HepG2 (cell line): Measurements from ENCODE around the gene RTBDN. TPM values are rescaled to one million over a fixed set of nuclear protein-coding genes. Genes with fewer than 3 reads are reported as not detected.

Source experiments
- HOXA5 ChIP-seq: sonication (generic); formaldehyde crosslinking; IDR thresholded peaks from 2 replicates; pipeline ENCODE4 v1.4.0; 2020; ENCODE audit warnings: missing genetic modification reagents
- ISL2 ChIP-seq: sonication (generic); formaldehyde crosslinking; IDR thresholded peaks from 2 replicates; pipeline ENCODE4 v1.5.0; 2020; ENCODE audit warnings: missing genetic modification reagents
- MAF1 ChIP-seq: sonication (generic); formaldehyde crosslinking; IDR thresholded peaks from 2 replicates; pipeline ENCODE4 v1.5.0; 2020; ENCODE audit warnings: missing genetic modification reagents, borderline replicate concordance
- ZBTB42 ChIP-seq: sonication (generic); formaldehyde crosslinking; IDR thresholded peaks from 2 replicates; pipeline ENCODE4 v1.5.0; 2020; ENCODE audit warnings: mild to moderate bottlenecking, missing genetic modification reagents
- ZNF253 ChIP-seq: sonication (generic); formaldehyde crosslinking; IDR thresholded peaks from 2 replicates; pipeline ENCODE4 v1.8.0; 2022; ENCODE audit warnings: mild to moderate bottlenecking, missing genetic modification reagents, borderline replicate concordance
- ZNF264 ChIP-seq: sonication (generic); formaldehyde crosslinking; IDR thresholded peaks from 2 replicates; pipeline ENCODE4 v1.4.0; 2020; ENCODE audit warnings: missing genetic modification reagents
- ZNF335 ChIP-seq: sonication (generic); formaldehyde crosslinking; IDR thresholded peaks from 2 replicates; pipeline ENCODE4 v1.4.0; 2020; ENCODE audit warnings: missing genetic modification reagents
- ZNF761 ChIP-seq: sonication (generic); formaldehyde crosslinking; conservative IDR thresholded peaks from 2 replicates; pipeline ENCODE4 v1.4.0; 2020; ENCODE audit warnings: mild to moderate bottlenecking, missing genetic modification reagents
- polyA plus RNA-seq, 8 experiments: library from polyadenylated mRNA; depleted of rRNA in 3 of 8; stranded (reverse) in 7 of 8; unstranded in 1 of 8; fragments of >200 nt; fragmentation: Illumina TruSeq in 4 of 8; extraction: Trizol in 4 of 8; gene quantifications; 2 replicates each; pipeline versions ENCODE4 v1.2.1 to v1.2.3, GENCODE V29; 2011 to 2016; ENCODE audit warnings: low read depth in 4 of 8, missing spikeins in 1 of 8, mixed read lengths in 1 of 8; ENCODE audit not compliant: insufficient read depth in 1 of 8
- total RNA-seq, 5 experiments: library from RNA; depleted of rRNA; stranded (reverse); fragments of >200 nt; fragmentation: Illumina TruSeq; extraction: Trizol; gene quantifications; 2 replicates each; pipeline ENCODE4 v1.2.3, GENCODE V29; 2016; ENCODE audit warnings: low read depth in 1 of 5
- TF ChIP-seq, protein P1 (sequence below): sonication (generic); formaldehyde crosslinking; IDR thresholded peaks from 2 replicates; pipeline ENCODE4 v1.5.0; 2020; ENCODE audit warnings: mild to moderate bottlenecking, missing genetic modification reagents, borderline replicate concordance
- TF ChIP-seq, protein P2 (sequence below): sonication (generic); formaldehyde crosslinking; IDR thresholded peaks from 2 replicates; pipeline ENCODE4 v1.4.0; 2020; ENCODE audit warnings: missing genetic modification reagents, borderline replicate concordance
- TF ChIP-seq, protein P3 (sequence below): IDR thresholded peaks from 2 replicates; pipeline ENCODE4 v1.6.1; 2016; ENCODE audit warnings: missing compliant biosample characterization, missing genetic modification reagents, borderline replicate concordance
- TF ChIP-seq, protein P4 (sequence below): sonication (generic); formaldehyde crosslinking; IDR thresholded peaks from 2 replicates; pipeline ENCODE4 v1.4.0; 2020; ENCODE audit warnings: mild to moderate bottlenecking, missing genetic modification reagents

The RTBDN gene
- total and polyA plus RNA-seq, 2 of the 13 experiments (the other 11 are each of a cell fraction or from before 2014, with no cell fraction given) = 0.27 to 0.48 TPM

DNA sequence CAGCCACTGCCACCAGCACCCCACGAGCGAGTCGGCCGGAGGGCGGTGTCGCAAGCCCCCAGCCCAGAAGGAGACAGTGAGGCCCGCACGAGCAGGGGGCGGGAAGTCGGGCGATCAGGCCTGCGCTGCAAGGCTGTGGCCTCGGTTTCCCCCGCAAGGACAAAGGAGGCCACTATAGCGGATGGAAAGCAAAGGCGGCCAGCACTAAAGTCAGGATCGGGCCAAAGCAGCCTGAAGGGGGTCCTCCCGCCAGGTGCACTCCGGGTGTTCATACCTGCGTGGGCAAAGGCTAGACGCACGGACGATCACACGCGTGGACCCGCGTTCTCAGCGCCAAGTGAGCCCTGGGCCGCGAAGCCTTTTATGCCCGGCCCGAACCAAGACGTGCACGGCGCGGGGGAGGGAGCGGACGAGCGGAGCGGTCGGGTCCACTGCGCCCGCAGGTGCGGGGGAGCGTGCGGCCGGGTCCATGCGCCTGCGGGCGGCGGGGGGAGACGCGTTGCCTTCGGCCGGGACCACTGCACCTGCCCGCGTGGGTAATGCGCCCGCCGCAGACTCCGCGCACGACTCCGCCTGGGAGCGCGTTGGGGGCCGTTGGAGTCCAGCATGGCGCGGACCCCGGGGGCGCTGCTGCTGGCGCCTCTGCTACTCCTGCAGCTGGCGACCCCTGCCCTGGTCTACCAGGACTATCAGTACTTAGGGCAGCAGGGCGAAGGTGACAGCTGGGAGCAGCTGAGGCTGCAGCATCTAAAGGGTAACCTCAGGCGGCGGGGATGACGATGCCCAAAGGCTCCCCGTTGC is 32.7 kb downstream of the RTBDN start, which contains the start of the genes PRDX2 and THSD8 (continued):
- TF ChIP-seq, protein P1, sequence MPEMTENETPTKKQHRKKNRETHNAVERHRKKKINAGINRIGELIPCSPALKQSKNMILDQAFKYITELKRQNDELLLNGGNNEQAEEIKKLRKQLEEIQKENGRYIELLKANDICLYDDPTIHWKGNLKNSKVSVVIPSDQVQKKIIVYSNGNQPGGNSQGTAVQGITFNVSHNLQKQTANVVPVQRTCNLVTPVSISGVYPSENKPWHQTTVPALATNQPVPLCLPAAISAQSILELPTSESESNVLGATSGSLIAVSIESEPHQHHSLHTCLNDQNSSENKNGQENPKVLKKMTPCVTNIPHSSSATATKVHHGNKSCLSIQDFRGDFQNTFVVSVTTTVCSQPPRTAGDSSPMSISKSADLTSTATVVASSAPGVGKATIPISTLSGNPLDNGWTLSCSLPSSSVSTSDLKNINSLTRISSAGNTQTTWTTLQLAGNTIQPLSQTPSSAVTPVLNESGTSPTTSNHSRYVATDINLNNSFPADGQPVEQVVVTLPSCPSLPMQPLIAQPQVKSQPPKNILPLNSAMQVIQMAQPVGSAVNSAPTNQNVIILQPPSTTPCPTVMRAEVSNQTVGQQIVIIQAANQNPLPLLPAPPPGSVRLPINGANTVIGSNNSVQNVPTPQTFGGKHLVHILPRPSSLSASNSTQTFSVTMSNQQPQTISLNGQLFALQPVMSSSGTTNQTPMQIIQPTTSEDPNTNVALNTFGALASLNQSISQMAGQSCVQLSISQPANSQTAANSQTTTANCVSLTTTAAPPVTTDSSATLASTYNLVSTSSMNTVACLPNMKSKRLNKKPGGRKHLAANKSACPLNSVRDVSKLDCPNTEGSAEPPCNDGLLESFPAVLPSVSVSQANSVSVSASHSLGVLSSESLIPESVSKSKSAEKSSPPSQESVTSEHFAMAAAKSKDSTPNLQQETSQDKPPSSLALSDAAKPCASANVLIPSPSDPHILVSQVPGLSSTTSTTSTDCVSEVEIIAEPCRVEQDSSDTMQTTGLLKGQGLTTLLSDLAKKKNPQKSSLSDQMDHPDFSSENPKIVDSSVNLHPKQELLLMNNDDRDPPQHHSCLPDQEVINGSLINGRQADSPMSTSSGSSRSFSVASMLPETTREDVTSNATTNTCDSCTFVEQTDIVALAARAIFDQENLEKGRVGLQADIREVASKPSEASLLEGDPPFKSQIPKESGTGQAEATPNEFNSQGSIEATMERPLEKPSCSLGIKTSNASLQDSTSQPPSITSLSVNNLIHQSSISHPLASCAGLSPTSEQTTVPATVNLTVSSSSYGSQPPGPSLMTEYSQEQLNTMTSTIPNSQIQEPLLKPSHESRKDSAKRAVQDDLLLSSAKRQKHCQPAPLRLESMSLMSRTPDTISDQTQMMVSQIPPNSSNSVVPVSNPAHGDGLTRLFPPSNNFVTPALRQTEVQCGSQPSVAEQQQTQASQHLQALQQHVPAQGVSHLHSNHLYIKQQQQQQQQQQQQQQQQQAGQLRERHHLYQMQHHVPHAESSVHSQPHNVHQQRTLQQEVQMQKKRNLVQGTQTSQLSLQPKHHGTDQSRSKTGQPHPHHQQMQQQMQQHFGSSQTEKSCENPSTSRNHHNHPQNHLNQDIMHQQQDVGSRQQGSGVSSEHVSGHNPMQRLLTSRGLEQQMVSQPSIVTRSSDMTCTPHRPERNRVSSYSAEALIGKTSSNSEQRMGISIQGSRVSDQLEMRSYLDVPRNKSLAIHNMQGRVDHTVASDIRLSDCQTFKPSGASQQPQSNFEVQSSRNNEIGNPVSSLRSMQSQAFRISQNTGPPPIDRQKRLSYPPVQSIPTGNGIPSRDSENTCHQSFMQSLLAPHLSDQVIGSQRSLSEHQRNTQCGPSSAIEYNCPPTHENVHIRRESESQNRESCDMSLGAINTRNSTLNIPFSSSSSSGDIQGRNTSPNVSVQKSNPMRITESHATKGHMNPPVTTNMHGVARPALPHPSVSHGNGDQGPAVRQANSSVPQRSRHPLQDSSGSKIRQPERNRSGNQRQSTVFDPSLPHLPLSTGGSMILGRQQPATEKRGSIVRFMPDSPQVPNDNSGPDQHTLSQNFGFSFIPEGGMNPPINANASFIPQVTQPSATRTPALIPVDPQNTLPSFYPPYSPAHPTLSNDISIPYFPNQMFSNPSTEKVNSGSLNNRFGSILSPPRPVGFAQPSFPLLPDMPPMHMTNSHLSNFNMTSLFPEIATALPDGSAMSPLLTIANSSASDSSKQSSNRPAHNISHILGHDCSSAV (CRISPR knock-in tag) = no peak
- TF ChIP-seq ZNF253 = no peak
- peak; percentile 68 for TF ChIP-seq ISL2 (CRISPR knock-in tag)
- no peak for TF ChIP-seq ZNF335 (CRISPR knock-in tag)
- peak; percentile 70; the same call in 1 of the 2 replicates for TF ChIP-seq HOXA5
- peak; percentile 88 for TF ChIP-seq ZBTB42 (CRISPR knock-in tag)
- TF ChIP-seq, protein P2, sequence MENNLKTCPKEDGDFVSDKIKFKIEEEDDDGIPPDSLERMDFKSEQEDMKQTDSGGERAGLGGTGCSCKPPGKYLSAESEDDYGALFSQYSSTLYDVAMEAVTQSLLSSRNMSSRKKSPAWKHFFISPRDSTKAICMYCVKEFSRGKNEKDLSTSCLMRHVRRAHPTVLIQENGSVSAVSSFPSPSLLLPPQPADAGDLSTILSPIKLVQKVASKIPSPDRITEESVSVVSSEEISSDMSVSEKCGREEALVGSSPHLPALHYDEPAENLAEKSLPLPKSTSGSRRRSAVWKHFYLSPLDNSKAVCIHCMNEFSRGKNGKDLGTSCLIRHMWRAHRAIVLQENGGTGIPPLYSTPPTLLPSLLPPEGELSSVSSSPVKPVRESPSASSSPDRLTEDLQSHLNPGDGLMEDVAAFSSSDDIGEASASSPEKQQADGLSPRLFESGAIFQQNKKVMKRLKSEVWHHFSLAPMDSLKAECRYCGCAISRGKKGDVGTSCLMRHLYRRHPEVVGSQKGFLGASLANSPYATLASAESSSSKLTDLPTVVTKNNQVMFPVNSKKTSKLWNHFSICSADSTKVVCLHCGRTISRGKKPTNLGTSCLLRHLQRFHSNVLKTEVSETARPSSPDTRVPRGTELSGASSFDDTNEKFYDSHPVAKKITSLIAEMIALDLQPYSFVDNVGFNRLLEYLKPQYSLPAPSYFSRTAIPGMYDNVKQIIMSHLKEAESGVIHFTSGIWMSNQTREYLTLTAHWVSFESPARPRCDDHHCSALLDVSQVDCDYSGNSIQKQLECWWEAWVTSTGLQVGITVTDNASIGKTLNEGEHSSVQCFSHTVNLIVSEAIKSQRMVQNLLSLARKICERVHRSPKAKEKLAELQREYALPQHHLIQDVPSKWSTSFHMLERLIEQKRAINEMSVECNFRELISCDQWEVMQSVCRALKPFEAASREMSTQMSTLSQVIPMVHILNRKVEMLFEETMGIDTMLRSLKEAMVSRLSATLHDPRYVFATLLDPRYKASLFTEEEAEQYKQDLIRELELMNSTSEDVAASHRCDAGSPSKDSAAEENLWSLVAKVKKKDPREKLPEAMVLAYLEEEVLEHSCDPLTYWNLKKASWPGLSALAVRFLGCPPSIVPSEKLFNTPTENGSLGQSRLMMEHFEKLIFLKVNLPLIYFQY (CRISPR knock-in tag) = peak; percentile 92
- peak; percentile 92; the same call in 1 of the 2 replicates for TF ChIP-seq ZNF761 (CRISPR knock-in tag)
- TF ChIP-seq ZNF264 (CRISPR knock-in tag) = no peak
- no peak for TF ChIP-seq MAF1 (CRISPR knock-in tag)
- TF ChIP-seq, protein P3, sequence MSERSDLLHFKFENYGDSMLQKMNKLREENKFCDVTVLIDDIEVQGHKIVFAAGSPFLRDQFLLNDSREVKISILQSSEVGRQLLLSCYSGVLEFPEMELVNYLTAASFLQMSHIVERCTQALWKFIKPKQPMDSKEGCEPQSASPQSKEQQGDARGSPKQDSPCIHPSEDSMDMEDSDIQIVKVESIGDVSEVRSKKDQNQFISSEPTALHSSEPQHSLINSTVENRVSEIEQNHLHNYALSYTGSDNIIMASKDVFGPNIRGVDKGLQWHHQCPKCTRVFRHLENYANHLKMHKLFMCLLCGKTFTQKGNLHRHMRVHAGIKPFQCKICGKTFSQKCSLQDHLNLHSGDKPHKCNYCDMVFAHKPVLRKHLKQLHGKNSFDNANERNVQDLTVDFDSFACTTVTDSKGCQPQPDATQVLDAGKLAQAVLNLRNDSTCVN = peak; percentile 17; the same call in 1 of the 2 replicates
- TF ChIP-seq, protein P4, sequence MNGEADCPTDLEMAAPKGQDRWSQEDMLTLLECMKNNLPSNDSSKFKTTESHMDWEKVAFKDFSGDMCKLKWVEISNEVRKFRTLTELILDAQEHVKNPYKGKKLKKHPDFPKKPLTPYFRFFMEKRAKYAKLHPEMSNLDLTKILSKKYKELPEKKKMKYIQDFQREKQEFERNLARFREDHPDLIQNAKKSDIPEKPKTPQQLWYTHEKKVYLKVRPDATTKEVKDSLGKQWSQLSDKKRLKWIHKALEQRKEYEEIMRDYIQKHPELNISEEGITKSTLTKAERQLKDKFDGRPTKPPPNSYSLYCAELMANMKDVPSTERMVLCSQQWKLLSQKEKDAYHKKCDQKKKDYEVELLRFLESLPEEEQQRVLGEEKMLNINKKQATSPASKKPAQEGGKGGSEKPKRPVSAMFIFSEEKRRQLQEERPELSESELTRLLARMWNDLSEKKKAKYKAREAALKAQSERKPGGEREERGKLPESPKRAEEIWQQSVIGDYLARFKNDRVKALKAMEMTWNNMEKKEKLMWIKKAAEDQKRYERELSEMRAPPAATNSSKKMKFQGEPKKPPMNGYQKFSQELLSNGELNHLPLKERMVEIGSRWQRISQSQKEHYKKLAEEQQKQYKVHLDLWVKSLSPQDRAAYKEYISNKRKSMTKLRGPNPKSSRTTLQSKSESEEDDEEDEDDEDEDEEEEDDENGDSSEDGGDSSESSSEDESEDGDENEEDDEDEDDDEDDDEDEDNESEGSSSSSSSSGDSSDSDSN (CRISPR knock-in tag) = peak; percentile 85
